Vagina (tissue), 2 donors: ENCODE data around the gene SLC10A7. TPM values are rescaled to one million over a fixed set of nuclear protein-coding genes. Genes with fewer than 3 reads are reported as not detected.

Source experiments
- DNase-seq, 2 donors: peaks; one replicate each; pipeline ENCODE4 v3.0.0-alpha.2; 2017; ENCODE audit errors: extremely low spot score in 2 of 2
- H3K27ac ChIP-seq: fragments of 200-600 bp; sonication (generic); one replicate; pipeline ENCODE4 v1.5.1; 2019
- H3K27me3 ChIP-seq: fragments of 200-600 bp; sonication (generic); one replicate; pipeline ENCODE4 v1.5.1; 2019
- H3K36me3 ChIP-seq, 2 donors: fragments of 200-600 bp; sonication (generic); one replicate each; pipeline ENCODE4 v1.5.1; 2017 to 2019
- H3K4me1 ChIP-seq: fragments of 200-600 bp; sonication (generic); one replicate; pipeline ENCODE4 v1.5.1; 2019
- H3K4me3 ChIP-seq, 2 donors: fragments of 200-600 bp; sonication (generic); 1 replicate in 1 of 2; 2 replicates in 1 of 2; pipeline ENCODE4 v1.5.1; 2016 to 2019
- H3K9me3 ChIP-seq: fragments of 200-600 bp; sonication (generic); one replicate; pipeline ENCODE4 v1.5.1; 2019
- POLR2A ChIP-seq, 2 donors: fragments of 450-650 bp; IDR thresholded peaks; one replicate each; pipeline ENCODE4 v1.6.1; 2017; ENCODE audit warnings: antibody characterized with exemption in 2 of 2, mild to moderate bottlenecking in 2 of 2, moderate library complexity in 2 of 2
- POLR2AphosphoS5 ChIP-seq, 2 donors: sonication (generic); formaldehyde crosslinking; IDR thresholded peaks; one replicate each; pipeline ENCODE4 v1.9.0; 2017; ENCODE audit warnings: antibody characterized with exemption in 2 of 2, mild to moderate bottlenecking in 2 of 2, low read depth in 1 of 2; ENCODE audit not compliant: insufficient read depth in 1 of 2
- intact Hi-C: fragments of 100-400 bp; cut with DNase I; formaldehyde crosslinking; loops from one replicate; pipeline ENCODE4 v1.15.1; 2023
- total RNA-seq: library from RNA; depleted of rRNA; stranded (reverse); fragments of >200 nt; gene quantifications from one replicate; pipeline ENCODE4 v1.2.3, GENCODE V29; 2016
- TF ChIP-seq, protein P1 (sequence below), 3 experiments: fragments of 450-650 bp in 2 of 3; fragments of 200-600 bp in 1 of 3; sonication (generic) in 1 of 3; IDR thresholded peaks; one replicate each; pipeline ENCODE4 v1.5.1; 2017 to 2019; ENCODE audit warnings: antibody characterized with exemption in 3 of 3, mild to moderate bottlenecking in 2 of 3, moderate library complexity in 2 of 3

The SLC10A7 gene
- total RNA-seq, 1 donor from 2014 or later, result 14.2 TPM

DNA sequence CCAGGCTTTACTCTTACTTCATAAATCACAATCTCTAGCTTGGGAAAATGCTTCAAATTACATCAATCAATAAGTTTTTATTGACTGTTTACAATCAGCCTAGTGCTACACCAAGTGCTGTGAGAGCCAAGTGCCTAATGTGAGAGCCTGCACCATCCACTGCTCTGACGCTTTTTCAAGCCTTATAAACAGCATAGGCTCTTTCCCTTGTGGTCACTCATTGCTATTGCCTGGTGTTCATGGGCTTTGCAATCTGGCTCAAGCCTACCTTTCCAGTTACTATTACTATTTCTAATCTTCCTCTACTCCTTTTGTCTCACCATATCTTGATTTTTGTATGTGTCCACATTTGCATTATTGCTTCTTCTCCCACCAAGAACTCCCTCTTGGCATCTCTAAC is 230.4 kb downstream of the SLC10A7 start:
- H3K36me3 ChIP-seq, result peaks cover 0 to 3% of the 10 kb centered on the region in 2 donors
- H3K9me3 ChIP-seq, result no peaks in the 10 kb centered on the region
- no peak for DNase-seq
- H3K27me3 ChIP-seq, result no peaks in the 10 kb centered on the region
- no peaks in the 10 kb centered on the region for H3K4me1 ChIP-seq
- intact Hi-C loops, result no loop called here
- H3K27ac ChIP-seq, result no peak overlapping the region
- H3K4me3 ChIP-seq, result no peak overlapping the region
- TF ChIP-seq, protein P1, sequence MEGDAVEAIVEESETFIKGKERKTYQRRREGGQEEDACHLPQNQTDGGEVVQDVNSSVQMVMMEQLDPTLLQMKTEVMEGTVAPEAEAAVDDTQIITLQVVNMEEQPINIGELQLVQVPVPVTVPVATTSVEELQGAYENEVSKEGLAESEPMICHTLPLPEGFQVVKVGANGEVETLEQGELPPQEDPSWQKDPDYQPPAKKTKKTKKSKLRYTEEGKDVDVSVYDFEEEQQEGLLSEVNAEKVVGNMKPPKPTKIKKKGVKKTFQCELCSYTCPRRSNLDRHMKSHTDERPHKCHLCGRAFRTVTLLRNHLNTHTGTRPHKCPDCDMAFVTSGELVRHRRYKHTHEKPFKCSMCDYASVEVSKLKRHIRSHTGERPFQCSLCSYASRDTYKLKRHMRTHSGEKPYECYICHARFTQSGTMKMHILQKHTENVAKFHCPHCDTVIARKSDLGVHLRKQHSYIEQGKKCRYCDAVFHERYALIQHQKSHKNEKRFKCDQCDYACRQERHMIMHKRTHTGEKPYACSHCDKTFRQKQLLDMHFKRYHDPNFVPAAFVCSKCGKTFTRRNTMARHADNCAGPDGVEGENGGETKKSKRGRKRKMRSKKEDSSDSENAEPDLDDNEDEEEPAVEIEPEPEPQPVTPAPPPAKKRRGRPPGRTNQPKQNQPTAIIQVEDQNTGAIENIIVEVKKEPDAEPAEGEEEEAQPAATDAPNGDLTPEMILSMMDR (IDR thresholded peaks at IDR 0.05), result no peak
- no peak for TF ChIP-seq POLR2A (IDR thresholded peaks at IDR 0.05)
- no peak for TF ChIP-seq POLR2AphosphoS5 (IDR thresholded peaks at IDR 0.05; ENCODE audit: insufficient read depth in 1 of 2, low read depth in 1 of 2)

DNA sequence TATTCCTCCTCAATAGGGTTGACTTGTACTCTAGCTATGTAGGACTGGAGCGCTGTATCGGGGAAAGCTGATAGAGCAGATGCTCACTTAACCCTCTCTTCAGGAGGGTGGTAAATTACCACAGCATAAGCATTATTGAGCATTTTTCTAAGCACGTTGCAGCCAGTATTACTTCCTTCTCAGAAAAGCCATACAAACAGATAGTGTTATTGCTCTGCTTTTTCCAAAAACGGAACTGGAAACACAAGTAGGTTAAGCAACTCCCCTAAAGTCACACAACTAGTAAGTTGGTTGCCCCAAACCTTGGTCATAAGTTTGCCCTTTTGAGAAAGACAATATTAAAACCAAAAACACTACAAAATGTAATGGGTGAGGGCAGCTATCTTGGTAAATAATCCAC is 233.5 kb downstream of the SLC10A7 start:
- H3K27me3 ChIP-seq, result no peaks in the 10 kb centered on the region
- H3K36me3 ChIP-seq, result peaks cover 0 to 3% of the 10 kb centered on the region in 2 donors
- H3K27ac ChIP-seq, result no peak overlapping the region
- H3K4me1 ChIP-seq, result no peaks in the 10 kb centered on the region
- no peak for DNase-seq
- intact Hi-C loops, result no loop called here
- no peaks in the 10 kb centered on the region for H3K9me3 ChIP-seq
- H3K4me3 ChIP-seq, result no peak overlapping the region
- TF ChIP-seq POLR2AphosphoS5 (IDR thresholded peaks at IDR 0.05; ENCODE audit: insufficient read depth in 1 of 2, low read depth in 1 of 2), result no peak
- no peak for TF ChIP-seq POLR2A (IDR thresholded peaks at IDR 0.05)
- TF ChIP-seq, protein P1 (IDR thresholded peaks at IDR 0.05), result no peak

DNA sequence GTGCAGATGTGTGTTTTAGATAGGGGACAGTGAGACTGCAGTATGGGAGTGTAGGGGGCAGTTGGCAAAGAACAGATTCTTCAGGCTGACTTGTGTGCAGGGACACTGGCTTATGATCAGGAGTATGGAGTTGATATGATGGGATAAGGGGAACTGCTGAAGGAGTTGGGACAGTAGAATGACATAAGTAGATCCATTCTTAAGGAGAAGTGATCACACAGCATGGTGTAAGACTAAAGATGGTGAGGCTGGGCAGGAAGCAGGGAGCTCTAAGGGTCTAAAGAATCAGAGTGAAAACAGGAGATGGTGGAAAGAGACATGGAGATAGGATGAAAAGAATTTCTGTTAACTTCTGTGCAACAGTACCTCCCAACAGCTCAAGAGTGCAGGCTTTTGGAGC is 236.7 kb downstream of the SLC10A7 start:
- intact Hi-C loops, result no loop called here

DNA sequence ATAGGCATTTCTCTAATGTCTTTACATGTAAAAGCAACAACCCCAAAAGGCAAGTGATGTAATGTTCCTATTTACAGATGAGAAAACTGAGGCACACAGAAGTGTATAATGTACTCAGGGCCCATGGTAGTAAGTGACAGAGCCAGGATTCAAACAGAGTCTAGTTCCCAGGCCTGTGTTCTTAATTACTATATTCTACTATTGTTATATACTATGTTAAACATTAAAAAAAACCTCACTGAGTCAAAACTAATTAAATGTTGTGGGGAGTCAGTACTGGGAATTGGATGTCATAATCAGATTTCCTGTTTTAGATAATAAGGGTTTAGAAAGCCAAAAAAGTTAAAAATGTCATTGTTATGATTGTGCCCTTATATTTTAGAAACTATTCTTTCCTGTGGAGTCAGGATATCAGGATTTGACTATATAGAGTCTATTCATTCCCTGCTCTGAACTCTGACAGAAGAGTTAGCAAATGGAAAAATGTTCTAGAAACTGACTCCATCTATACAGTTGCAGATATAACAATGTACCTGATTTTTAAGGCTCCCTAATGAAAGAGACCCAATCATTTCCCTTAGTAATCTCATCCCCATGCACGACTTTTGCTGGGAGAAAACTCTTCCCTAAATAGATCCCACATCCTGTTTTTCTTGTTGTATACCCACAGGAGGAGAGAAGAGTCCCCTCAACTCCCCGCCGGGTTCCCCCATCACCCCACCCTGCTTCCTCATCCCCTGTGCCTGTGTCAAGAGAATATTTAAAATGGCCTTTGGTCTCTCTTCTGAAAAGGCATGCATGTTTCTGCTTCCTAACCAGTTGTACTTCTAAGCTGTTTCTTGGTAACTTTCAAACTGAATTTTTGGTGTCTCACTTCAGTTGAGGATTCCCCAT is 237.7 kb downstream of the SLC10A7 start:
- intact Hi-C loops, result no loop called here
- no peaks in the 10 kb centered on the region for H3K27me3 ChIP-seq
- DNase-seq, result no peak
- H3K4me3 ChIP-seq, result no peak overlapping the region
- no peak for TF ChIP-seq POLR2AphosphoS5 (IDR thresholded peaks at IDR 0.05; ENCODE audit: insufficient read depth in 1 of 2, low read depth in 1 of 2)
- TF ChIP-seq, protein P1 (IDR thresholded peaks at IDR 0.05), result no peak
- TF ChIP-seq POLR2A (IDR thresholded peaks at IDR 0.05), result no peak
- H3K9me3 ChIP-seq, result no peaks in the 10 kb centered on the region
- no peaks in the 10 kb centered on the region for H3K36me3 ChIP-seq
- H3K27ac ChIP-seq, result no peak overlapping the region
- H3K4me1 ChIP-seq, result peaks cover 8% of the 10 kb centered on the region

More for the DNA sequence above, 236.7 kb downstream of the SLC10A7 start:
- Histone ChIP-seq H3K27ac (no peak overlapping the region), H3K4me3 (no peak overlapping the region), H3K27me3 (no peaks in the 10 kb centered on the region), H3K36me3 (no peaks in the 10 kb centered on the region), H3K4me1 (no peaks in the 10 kb centered on the region), H3K9me3 (no peaks in the 10 kb centered on the region)
- TF ChIP-seq, protein P1 (IDR thresholded peaks at IDR 0.05), result no peak
- TF ChIP-seq POLR2A (IDR thresholded peaks at IDR 0.05) (no peak), POLR2AphosphoS5 (IDR thresholded peaks at IDR 0.05; ENCODE audit: insufficient read depth in 1 of 2, low read depth in 1 of 2) (no peak)
- no peak for DNase-seq

DNA sequence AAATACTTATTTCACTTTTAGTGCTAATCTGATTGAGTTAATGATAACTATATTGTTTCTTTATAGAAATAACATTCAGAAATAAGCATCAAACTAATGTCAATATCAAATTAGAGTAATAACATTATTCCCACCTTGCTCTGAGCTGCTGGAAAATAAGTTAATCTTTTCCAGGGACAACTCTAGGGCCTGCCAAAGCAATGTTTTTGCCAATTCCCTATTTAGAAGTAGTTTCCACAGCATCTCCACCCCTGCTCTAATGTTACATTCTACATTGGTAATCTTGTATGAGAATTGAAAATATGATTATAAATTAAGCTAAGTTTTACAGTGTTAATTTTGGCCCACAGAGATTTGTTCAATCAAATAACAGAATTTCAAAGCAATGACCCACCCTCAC is 239.1 kb downstream of the SLC10A7 start:
- Histone ChIP-seq H3K27me3 (no peaks in the 10 kb centered on the region), H3K4me1 (peaks cover 8% of the 10 kb centered on the region), H3K36me3 (no peaks in the 10 kb centered on the region), H3K9me3 (no peaks in the 10 kb centered on the region), H3K4me3 (no peak overlapping the region), H3K27ac (no peak overlapping the region)
- intact Hi-C loops, result no loop called here
- DNase-seq, result no peak
- TF ChIP-seq POLR2AphosphoS5 (IDR thresholded peaks at IDR 0.05; ENCODE audit: insufficient read depth in 1 of 2, low read depth in 1 of 2), result no peak
- TF ChIP-seq POLR2A (IDR thresholded peaks at IDR 0.05), result no peak
- TF ChIP-seq, protein P1 (IDR thresholded peaks at IDR 0.05), result no peak
